ENCODE results near the gene PIGU.

The PIGU gene

DNA sequence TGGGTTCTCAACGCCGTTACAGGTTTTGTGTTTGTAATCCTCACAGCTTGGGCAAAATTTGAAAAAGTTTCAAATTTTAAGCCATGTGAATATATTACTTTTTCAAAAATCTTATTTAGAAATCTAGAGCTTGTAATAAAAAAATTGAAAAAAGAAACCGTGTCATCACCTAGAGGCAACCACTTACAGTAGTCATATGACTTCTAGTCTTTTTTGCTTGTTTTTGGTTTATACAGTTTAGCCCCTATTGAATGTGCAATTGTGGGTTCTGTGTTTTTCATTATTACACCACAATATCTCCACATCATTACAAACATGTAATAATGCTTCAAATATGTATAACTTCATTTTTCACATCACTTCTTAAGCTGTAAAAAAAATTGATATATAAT is 159.8 kb downstream of the PIGU start:
- Histone ChIP-seq H3F3A (ENCODE audit: insufficient read depth) (0 out of 2 replicates have a peak, but pooled peaks cover 7% of the 10 kb centered on the region), H2AFZ (ENCODE audit: low read depth, low read length, severe bottlenecking) (peak overlapping the region; percentile 92), H3K27me3 (ENCODE audit: low read length) (no peaks in the 10 kb centered on the region), H3K9me2 (replicated peaks; ENCODE audit: insufficient read depth, low read length) (no peaks in the 10 kb centered on the region), H4K20me1 (ENCODE audit: low read depth, low read length) (no peaks in the 10 kb centered on the region), H3K79me2 (ENCODE audit: insufficient read depth, low read length) (peaks cover 56% of the 10 kb centered on the region), H3K36me3 (ENCODE audit: low read length) (no peaks in the 10 kb centered on the region), H3K4me2 (ENCODE audit: low read depth, low read length, poor library complexity, severe bottlenecking) (peak overlapping the region; percentile 90), H3K9me3 (ENCODE audit: insufficient read depth, low read length) (no peaks in the 10 kb centered on the region), H3K9ac (ENCODE audit: low read length) (peak overlapping the region; percentile 79), H3K4me3 (ENCODE audit: insufficient read depth, low read length, poor library complexity, severe bottlenecking) (peak overlapping the region; percentile 83), H3K27ac (ENCODE audit: low read depth, low read length) (peak overlapping the region; percentile 44; the same call in 1 of the 2 replicates)
- TF ChIP-seq EZH2phosphoT487 (conservative IDR thresholded peaks at IDR 0.05; ENCODE audit: low read length), result no peak
- TF ChIP-seq, protein P1, sequence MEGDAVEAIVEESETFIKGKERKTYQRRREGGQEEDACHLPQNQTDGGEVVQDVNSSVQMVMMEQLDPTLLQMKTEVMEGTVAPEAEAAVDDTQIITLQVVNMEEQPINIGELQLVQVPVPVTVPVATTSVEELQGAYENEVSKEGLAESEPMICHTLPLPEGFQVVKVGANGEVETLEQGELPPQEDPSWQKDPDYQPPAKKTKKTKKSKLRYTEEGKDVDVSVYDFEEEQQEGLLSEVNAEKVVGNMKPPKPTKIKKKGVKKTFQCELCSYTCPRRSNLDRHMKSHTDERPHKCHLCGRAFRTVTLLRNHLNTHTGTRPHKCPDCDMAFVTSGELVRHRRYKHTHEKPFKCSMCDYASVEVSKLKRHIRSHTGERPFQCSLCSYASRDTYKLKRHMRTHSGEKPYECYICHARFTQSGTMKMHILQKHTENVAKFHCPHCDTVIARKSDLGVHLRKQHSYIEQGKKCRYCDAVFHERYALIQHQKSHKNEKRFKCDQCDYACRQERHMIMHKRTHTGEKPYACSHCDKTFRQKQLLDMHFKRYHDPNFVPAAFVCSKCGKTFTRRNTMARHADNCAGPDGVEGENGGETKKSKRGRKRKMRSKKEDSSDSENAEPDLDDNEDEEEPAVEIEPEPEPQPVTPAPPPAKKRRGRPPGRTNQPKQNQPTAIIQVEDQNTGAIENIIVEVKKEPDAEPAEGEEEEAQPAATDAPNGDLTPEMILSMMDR (IDR thresholded peaks at IDR 0.05; ENCODE audit: insufficient read depth, low read length, poor library complexity, severe bottlenecking), result no peak

DNA sequence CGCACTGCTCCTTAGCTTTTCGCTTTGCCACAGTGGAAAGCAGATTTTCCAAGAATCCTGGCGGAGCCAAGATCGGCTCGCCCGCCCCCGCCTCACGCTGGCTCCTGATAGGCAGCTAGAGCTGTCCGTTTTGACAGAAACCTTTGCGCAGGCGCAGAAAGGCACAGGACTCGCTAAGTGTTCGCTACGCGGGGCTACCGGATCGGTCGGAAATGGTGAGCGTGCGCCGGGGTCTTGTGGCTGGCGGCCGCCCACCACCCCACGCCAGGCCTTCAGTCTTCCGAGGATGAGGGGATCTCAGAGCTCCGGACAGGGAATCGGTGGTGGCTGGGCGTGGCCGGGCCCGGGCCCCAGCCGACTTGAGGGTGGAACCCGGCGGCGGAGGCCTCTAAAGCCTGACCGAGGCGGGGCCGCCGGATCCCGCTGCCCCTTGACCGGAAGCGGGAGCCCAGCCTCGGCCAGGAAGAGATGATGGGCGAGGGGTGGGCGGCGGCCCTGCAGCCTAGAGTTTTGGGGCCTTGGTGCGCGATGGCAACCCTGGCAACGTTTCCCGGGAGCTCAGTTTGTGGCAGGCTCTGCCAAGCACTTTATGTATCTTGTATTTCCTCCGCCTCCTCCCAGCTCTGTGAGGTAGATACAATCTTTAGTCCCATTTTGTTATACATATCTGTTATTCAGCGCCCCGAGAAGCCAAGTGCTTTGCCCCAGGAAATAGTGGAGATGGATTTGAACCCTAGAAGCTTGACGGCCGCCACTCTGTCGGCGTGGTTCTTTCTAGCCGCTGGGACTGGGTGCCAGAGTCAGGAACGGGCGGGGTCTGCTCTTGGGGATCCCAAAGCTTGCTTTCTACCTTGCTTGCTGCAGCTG is 160.4 kb downstream of the PIGU start, which contains the start of gene DYNLRB1:
DYNLRB1 (plus strand) TSS at position 176 of the 867 bp plus-strand sequence; CDS start at position 213, 37 bp downstream.
- TF ChIP-seq, protein P1 (IDR thresholded peaks at IDR 0.05; ENCODE audit: insufficient read depth, low read length, poor library complexity, severe bottlenecking), result no peak
- no peak for TF ChIP-seq EZH2phosphoT487 (conservative IDR thresholded peaks at IDR 0.05; ENCODE audit: low read length)
- peak within 1 kb of the TSS; percentile 92 for H2AFZ ChIP-seq (ENCODE audit: low read depth, low read length, severe bottlenecking)
- 0 out of 2 replicates have a peak, but pooled peaks cover 7% of the 10 kb centered on the region for H3F3A ChIP-seq (ENCODE audit: insufficient read depth)
- no peaks in the 10 kb centered on the region for H4K20me1 ChIP-seq (ENCODE audit: low read depth, low read length)
- H3K9me2 ChIP-seq (replicated peaks; ENCODE audit: insufficient read depth, low read length), result no peaks in the 10 kb centered on the region
- H3K4me3 ChIP-seq (ENCODE audit: insufficient read depth, low read length, poor library complexity, severe bottlenecking), result peak within 1 kb of the TSS; percentile 83
- H3K27me3 ChIP-seq (ENCODE audit: low read length), result no peaks in the 10 kb centered on the region
- H3K36me3 ChIP-seq (ENCODE audit: low read length), result no peaks in the 10 kb centered on the region
- H3K4me2 ChIP-seq (ENCODE audit: low read depth, low read length, poor library complexity, severe bottlenecking), result peak within 1 kb of the TSS; percentile 90
- no peaks in the 10 kb centered on the region for H3K9me3 ChIP-seq (ENCODE audit: insufficient read depth, low read length)
- H3K9ac ChIP-seq (ENCODE audit: low read length), result peak within 1 kb of the TSS; percentile 79
- peaks cover 50% of the 10 kb centered on the region for H3K79me2 ChIP-seq (ENCODE audit: insufficient read depth, low read length)
- H3K27ac ChIP-seq (ENCODE audit: low read depth, low read length), result peak within 1 kb of the TSS; percentile 44

DNA sequence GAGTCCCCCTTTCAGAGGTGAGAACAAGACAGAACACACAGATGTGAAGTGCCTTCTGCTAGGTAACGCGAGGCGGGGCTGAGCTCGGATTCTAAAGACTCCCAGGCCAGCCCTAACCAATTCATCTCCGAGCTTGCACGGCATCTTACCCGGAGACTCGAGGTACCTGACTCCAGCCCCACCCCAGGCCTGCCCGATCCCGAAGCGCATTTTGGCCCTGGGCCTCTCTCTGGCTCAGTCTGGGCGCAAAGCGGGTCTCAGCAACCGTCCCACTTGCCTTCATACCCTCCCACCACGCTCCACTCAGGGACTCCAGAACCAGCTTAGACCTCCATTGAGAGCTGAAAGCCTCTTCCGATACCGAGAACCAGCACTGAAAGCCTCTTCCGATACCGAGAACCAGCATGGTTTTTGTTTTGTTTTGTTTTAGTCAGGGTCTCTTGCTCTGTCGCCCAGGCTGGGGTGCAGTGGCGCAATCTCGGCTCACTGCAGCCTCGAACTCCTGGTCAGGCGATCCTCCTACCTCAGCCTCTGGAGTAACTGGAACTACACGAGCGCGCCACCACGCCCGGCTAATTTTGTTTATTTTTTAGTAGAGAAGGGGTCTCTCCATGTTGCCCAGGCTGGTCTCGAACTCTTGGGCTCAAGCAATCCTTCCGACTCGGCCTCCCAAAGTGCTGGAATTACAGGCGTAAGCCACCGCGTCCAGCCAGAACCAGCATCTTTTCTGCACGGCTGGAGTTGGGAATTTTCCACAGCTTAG is 161.2 kb downstream of the PIGU start:
- Histone ChIP-seq H2AFZ (ENCODE audit: low read depth, low read length, severe bottlenecking) (peak overlapping the region; percentile 92), H3K79me2 (ENCODE audit: insufficient read depth, low read length) (peaks cover 44% of the 10 kb centered on the region), H3K9me2 (replicated peaks; ENCODE audit: insufficient read depth, low read length) (no peaks in the 10 kb centered on the region), H3K9ac (ENCODE audit: low read length) (peak overlapping the region; percentile 79), H3K4me2 (ENCODE audit: low read depth, low read length, poor library complexity, severe bottlenecking) (peak overlapping the region; percentile 90), H3F3A (ENCODE audit: insufficient read depth) (0 out of 2 replicates have a peak, but pooled peaks cover 7% of the 10 kb centered on the region), H4K20me1 (ENCODE audit: low read depth, low read length) (no peaks in the 10 kb centered on the region), H3K36me3 (ENCODE audit: low read length) (no peaks in the 10 kb centered on the region), H3K9me3 (ENCODE audit: insufficient read depth, low read length) (no peaks in the 10 kb centered on the region), H3K27ac (ENCODE audit: low read depth, low read length) (peak overlapping the region; percentile 44), H3K27me3 (ENCODE audit: low read length) (no peaks in the 10 kb centered on the region), H3K4me3 (ENCODE audit: insufficient read depth, low read length, poor library complexity, severe bottlenecking) (peak overlapping the region; percentile 83)
- TF ChIP-seq, protein P1 (IDR thresholded peaks at IDR 0.05; ENCODE audit: insufficient read depth, low read length, poor library complexity, severe bottlenecking), result no peak
- TF ChIP-seq EZH2phosphoT487 (conservative IDR thresholded peaks at IDR 0.05; ENCODE audit: low read length), result no peak
